Measurements from ENCODE around the gene PHB1.
"Not testable (repeated sequence)": the region's sequence is repeated elsewhere in the genome, so short reads cannot be mapped to it uniquely, and the experiment has no call there.

The PHB1 gene

DNA sequence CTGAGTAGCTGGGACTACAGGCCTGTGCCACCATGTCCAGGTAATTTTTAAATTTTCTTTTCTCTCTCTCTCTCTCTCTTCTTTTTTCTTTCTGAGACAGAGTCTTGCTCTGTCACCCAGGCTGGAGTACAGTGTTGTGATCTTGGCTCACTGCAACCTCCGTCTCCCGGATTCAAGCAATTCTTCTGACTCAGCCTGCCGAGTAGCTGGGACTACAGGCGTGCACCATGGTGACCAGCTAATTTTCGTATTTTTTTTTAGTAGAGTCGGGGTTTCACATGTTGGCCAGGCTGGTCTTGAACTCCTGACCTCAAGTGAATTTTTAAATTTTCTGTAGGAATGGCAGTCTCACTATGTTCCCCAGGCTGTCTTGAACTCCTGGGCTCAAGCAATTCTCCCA, 41.6 kb downstream of the PHB1 start:
- DNase-seq, result no peak

GRCh38 chr17:49372425-49372824, 42.3 kb downstream of the PHB1 start:
- no peak for DNase-seq

GRCh38 chr17:49370971-49371834, 43.5 kb downstream of the PHB1 start:
- DNase-seq, result no peak

GRCh38 chr17:49369760-49370159, 44.9 kb downstream of the PHB1 start:
- no peak for DNase-seq

DNA sequence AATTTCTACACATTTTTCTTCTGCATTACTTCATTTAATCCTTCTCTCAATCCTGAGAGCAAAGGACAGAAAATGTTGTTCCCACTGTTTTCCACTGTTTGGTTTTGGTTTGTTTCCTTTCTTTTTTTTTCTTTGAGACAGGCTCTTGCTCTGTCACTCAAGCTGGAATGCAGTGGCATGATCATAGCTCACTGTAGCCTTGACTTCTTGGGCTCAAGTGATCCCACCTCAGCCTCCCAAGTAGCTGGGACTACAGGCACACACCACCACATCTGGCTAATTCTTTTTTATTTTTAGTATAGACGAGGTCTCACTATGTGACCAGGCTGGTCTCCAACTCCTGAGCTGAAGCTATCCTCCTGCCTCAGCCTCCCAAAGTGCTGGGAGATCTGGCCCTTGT, 45.6 kb downstream of the PHB1 start:
- DNase-seq, result no peak

DNA sequence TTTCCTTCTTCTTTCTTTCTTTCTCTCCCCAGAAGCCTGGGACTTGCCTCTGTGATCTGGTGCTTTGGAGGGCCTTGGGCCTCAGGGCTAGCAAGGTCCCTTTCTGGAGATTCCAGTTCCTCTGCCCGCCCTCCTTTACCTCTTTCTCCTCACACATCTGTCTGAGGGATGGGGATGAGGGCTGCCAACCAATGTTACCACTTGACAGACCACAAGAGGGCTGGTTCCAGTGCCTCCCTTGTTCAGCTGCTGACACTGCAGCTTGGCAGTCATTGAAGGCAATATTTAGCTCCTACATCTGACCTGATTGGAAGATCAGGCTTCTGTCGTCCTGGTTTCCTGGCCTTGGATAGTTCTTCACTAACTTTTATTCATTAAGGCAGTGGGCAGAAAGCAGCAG, 49.0 kb downstream of the PHB1 start:
- peak; percentile 47 for DNase-seq

DNA sequence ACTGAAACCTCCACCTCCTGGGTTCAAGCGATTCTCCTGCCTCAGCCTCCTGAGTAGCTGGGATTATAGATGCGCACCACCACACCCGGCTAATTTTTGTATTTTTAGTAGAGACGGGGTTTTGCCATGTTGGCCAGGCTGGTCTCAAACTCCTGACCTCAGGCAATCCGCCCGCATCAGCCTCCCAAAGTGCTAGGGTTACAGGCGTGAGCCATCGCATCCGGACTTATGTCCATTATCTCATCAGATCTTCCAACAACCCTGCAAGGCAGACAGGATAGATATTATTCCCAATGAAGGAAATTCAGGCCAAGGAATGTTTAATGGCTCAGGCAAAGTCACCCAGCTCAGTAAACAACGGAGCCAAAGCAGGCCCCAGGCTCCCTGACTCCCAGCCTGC, 49.6 kb downstream of the PHB1 start:
- not testable (repeated sequence) for DNase-seq

DNA sequence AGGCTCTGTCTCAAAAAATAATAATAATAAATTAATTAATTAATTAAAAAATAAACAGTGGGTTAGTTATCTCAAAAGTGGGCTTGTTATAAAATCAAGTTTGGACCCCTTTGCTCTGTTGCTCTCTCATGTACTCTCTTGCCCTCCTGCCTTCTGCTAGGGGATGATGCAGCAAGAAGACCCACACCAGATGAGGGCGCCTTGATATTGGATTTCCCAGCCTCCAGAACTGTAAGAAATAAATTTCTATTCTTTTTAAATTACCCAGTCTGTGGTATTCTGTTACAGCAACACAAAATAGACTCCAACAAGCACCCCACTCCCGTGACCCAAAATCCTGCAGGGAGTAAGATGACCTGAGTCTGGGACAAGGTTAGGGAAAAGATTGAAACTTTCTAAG, 50.6 kb downstream of the PHB1 start:
- DNase-seq, result no peak

GRCh38 chr17:49363251-49363650, 51.4 kb downstream of the PHB1 start:
- no peak for DNase-seq

DNA sequence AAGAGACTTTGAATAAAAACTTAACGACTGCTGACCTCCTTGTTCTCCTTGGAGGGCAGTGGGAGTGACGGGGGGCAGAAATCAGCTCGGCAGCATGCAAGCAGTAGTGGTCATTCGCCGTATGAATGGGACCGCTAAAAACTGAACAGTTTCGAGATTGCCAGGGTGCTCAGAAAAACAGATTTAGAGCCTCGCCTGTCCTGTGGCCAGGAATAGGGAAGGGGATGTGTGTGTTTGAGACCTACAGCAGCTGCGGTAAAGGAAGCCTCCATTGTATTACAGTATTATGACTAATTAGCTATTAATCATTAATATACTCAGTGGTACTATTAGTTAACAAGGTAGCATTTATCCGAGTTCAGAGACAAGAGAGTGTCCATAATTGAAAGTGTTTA, 52.0 kb downstream of the PHB1 start:
- DNase-seq, result no peak

GRCh38 chr17:49361902-49362722, 52.6 kb downstream of the PHB1 start, which contains the start of gene ZNF652:
Gene ZNF652 (minus strand): TSS chr17:49362250. CDS start chr17:49317725, 44,525 bp downstream.
- peak; percentile 99 for DNase-seq

DNA sequence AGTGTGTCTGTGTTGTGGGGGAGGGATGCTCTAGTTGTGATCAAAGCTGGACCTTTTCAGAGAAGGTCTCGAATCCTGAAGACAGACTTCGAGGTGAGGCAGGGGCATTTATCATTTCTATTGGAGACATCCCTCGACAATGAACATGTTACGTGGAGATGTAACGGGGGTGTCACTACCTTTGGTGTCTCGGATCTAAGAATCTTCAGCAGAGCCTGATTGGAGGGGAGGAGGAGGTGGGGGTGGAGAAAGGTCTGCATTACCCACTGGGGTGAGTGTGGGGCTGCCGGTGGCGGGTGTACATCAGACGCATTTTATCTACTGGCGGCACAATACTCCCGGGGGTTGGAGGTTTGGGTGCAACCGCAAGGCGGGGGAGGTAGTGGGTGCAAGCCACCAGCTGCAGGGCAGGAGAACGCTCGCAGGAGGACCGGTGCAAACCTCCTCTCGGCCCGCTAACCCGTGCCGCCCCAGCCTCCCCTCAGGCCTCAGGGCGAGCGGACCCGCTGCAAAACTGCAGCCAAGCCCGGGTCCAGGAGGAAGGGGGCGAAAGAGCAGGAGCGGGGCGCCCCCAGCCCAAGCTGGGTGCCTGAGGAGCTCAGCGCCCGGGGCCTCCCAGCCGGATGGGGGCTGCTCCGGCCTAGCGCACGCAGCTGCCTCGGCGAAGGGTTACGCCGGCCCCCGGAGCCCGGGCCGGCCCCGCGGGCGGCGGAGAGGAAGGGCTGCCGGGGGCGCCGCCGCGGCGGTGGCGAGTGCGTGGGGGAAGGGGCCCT, 53.4 kb downstream of the PHB1 start:
- peak; percentile 92 for DNase-seq

DNA sequence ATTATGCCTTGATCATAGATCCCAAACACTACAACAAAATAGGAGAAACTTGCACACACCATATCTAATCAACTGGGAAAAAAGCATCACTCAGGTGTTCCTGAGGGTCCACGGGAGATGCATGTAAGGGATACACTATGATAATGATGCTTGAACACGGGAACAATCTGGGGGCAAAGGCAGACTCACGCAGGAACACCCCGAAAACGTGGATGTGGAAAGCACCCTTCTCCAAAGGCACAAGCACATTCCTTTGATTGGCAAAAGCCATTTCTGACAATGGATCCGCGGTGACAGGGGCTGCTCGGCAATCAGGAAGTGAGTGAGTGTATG, 53.9 kb downstream of the PHB1 start:
- no peak for DNase-seq

DNA sequence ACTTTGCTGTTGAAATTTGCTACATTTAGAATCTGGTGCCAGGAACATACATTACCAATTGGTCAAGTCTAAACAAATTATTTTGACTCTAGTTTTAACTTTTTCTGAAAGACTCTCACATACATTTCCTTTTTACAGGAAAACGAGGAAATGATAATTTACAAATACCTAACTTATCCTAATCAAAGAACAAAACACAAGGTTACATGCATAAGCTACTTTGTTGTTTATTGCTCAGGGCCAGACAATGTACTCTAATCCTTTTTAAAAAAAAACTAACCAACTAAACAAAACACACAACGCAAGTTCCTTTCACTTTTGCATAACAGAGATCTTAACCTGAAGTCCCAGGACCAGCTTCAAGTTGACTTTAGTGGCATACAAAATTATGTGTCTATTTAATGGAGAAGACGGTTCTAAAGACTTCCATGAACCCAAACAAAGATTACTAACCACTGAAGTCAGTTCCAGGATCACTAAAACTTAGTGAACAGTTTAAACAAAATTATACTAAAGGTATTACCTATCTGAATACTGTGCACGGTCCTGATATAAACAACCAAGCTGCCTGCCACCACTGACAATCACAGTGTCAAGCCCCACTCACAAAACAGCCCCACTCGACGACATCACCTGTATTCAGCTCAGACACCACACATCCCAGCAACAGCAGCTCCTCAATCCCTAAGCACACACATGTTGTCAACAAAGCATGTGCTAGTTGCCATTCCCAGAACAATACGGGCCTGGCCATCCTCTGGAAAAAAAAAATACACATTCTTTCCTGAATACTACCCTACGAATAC, 54.5 kb downstream of the PHB1 start:
- DNase-seq, result peak; percentile 27

DNA sequence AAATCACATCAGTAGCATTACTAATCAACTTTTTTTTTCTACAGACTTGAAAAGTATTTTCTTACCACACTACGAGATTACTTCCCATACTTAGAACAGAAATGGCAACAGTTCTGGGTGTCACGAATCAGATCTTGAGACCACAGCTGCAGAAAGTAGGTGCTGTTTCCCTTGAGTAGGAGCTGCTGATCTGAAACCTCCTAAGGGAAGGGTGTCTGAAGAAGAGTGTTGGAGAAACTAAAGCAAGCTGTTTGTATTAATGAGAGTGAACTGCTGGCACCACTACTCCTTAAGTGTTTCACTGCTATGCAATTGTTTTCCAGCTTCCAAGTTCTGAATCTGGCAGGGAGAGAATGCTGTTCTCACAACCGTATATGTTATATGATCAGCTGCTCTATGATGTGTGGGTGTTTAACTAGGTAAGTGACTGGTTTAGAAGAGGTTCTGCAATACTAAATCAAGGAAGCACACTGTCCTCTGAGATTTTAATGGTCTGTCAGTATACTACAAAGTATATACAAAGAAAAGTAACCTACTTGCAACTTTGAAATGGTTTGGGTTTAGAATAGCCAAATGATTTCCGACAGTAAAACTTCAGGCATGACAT, 55.9 kb downstream of the PHB1 start:
- peak; percentile 45 for DNase-seq

DNA sequence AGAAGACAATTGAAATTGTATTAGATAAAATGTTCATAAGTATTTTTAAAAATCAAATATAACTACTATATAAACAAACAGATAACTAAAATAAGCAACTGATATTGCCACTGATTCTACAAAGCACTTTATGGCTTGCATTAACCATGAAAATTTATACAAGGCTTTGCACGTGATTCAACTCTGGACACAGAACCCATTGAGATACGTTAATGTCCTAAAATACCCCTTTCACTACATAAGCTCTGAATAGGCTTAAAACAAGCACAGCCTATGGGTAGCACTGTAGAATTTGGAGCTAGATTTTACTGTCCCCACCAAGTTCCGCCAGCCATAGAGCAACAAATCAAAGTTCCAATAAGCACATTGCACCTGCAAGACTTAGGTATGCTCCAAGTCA, 57.2 kb downstream of the PHB1 start:
- DNase-seq, result no peak

DNA sequence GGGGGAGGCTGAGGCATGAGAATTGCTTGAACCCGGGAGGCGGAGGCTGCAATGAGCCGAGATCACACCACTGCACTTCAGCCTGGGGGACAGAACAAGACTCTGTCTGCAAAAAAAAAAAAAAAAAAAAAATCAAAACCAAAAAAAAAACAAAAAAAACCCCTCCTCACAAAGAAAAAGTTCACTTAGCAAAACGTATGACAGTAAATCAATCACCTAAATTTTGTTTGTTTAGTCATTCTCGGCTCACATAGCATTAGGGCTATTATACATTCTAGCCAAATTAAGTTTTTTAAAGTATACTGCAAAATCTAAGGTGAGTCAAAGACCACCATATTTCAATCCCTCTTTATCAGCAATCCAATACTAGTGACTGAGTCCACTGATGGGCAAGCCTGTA, 58.4 kb downstream of the PHB1 start:
- no peak for DNase-seq

Measured in CD4-positive, alpha-beta T cell treated with Interleukin-17A for 4 hours (primary cell).